ENCODE results near the gene SCO2.
A peak's percentile ranks its signal among the peaks of the same experiment; 100 is the strongest.
"Not testable (repeated sequence)": the region's sequence is repeated elsewhere in the genome, so short reads cannot be mapped to it uniquely, and the experiment has no call there.

Gene SCO2

DNA sequence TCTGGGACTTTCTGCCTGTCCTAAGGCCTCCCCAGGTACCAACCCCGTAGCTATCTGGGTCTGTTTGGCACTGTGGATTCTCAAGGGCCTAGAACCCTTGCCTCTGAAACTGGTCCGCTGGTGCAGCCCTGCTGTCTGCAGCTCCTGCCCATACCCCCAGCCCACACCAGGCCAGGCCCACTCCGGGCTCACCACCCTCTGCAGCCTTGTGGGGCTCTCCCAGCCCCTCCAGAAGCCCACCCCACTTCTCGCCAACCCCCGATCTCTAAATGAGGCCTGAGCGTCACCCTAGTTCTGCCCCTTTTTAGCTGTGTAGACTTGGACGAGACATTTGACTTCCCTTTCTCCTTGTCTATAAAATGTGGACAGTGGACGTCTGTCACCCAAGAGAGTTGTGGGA, 25.0 kb upstream of the SCO2 start:
- DNase-seq (ENCODE audit: low read depth in 2 of 2): no peak

GRCh38 chr22:50548921-50549790, 23.8 kb upstream of the SCO2 start:
- DNase-seq (ENCODE audit: low read depth in 2 of 2): no peak

- DNase-seq (ENCODE audit: low read depth in 2 of 2): no peak
These were observed 22.9 kb upstream of the SCO2 start for GRCh38 chr22:50548040-50548920.

DNA sequence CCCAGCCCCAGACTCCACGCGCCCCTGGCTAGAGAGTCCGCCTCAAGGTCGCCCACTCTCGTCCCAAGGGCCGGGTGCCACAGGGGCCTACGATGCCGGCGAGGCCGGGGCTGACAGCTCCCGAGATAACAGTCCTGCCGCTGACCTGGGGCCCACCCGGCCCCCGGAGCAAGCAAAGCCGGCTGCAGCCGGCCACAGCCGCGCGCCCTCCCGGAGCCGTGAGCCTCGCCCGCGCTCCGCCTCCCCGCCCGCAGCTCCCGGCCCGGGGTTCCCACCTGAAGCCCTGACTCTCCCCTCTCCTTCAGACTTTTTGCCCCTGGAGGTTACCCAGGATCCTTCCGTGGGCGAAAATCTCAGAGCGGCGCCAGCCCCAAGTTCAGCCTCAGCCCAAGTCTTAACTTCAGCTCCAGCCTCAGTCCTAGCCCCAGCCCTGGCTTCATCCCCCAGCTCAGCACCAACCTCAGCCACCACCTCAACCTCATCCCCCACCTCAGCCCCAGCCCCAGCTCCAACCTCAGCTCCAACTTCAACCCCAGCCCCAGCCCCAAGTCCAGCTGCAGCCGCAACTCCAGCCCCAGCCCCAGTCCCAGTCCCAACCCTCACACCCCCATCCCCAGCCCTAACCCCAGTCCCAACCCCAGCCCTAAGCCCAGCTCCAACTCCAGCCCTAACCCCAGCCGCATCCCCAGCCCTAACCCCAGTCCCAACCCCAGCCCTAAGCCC, 22.0 kb upstream of the SCO2 start:
- DNase-seq (ENCODE audit: low read depth in 2 of 2): no peak

- no peak for DNase-seq (ENCODE audit: low read depth in 2 of 2)
These were observed 21.2 kb upstream of the SCO2 start for GRCh38 chr22:50546326-50547262.

GRCh38 chr22:50545522-50546325, 20.3 kb upstream of the SCO2 start, which contains the start of gene KLHDC7B:
Gene KLHDC7B (plus strand): TSS chr22:50545899. CDS start chr22:50546244, 345 bp downstream.
- DNase-seq (ENCODE audit: low read depth in 2 of 2): no peak

DNA sequence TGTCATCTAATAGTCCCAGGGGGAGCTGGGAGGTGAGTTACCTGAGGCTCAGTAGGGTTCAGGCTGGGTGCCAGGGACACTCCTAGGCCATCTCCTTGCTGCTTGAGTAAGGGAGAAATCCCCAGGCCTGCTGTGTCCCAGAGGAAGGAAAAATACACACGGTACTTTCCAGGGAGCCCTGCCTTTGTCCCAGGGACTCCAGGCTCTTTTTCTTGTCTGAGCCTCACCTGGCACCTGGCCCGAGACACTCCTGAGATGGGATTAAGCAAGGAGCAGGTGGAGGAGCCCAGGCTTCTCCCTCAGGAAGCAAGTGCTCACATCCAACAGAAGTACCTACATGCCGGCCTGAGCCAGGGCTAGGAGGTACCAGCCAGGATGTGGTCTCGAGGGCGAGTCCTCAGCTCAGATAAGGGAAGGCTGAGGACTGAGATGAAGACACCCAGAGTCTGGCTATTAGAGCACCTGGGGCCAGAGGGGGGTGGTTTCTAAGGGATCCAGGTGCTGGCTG, 19.4 kb upstream of the SCO2 start:
- no peak for DNase-seq (ENCODE audit: low read depth in 2 of 2)

DNA sequence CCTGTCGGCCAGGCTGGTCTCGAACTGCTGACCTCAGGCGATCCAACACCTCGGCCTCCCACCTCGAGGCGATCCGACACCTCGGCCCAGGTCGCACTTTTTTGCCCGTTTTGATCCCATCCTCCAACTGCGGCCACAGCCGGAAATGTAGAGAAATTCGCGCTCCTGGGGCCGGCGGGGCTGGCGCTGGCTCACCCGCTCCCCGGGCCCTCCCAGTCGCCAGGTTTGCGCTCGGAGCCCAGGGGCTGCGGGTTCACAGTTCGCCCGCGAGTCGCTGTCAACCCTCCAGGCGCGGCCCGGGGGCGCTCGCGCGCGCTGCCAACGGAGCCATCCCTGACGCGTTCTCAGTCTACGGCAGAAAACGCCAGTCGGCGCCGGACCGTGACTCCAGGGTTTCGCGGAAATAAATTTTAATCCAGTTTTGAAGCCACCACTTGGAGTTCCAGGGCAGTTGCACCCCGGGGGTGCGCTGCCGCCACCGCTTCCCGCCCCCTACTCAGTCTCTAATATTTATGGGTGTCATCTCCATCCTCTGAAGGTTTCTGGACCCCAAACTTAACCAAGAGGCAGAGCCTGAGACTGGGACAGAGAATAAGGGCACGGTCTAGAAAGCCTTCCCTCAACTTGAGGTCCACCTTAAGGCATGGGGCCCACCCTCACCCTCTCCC, 18.8 kb upstream of the SCO2 start:
- DNase-seq (ENCODE audit: low read depth in 2 of 2): peak; percentile 62 to 79

DNA sequence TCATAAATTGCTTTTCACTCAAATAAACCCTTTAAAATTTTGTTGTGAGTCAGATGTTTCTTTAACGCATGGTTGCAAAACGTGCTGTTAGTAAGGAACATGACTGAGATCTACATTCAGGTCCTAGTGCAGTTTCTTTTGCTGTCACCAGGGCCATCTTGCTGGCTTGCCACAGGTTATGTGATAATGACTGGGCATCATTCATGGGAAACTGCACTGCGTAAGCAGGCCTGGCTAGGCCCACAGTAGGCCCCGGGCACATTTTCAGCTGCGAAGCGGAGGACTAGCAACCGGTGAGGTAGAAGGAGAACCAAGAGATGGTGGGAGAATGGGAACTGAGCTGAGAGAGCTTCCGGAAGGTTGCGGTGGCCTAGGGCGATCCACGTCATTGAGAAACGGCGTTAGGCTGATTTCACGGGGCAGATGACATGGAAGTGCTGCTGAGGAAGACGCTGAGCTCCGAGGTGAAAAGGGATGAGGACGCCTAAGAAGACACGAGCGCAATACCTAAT, 17.1 kb upstream of the SCO2 start:
- DNase-seq (ENCODE audit: low read depth in 2 of 2): no peak

- DNase-seq (ENCODE audit: low read depth in 2 of 2): not testable (repeated sequence)
These were observed 16.2 kb upstream of the SCO2 start for GRCh38 chr22:50541667-50542026.

GRCh38 chr22:50540381-50540780, 15.0 kb upstream of the SCO2 start:
- DNase-seq (ENCODE audit: low read depth in 2 of 2): no peak

DNA sequence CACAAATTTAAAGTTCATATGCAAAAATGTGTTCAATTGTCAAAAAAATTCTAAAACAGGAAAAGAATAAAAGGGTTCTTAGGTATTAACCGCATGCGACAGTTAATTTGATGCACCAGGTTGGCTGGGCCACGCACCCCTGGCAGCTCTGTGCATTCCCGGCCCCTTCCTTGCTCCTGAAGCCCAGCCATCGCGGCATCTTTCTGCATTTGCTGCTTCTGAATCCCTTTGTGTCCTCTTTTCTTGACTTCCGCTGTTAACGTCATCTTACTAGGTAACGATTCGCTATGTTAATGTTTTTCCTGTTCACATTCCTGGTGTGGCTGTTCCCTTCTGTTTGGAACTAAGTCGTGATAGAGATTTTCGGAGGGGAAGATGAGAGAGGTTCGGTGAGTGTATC, 12.4 kb upstream of the SCO2 start:
- no peak for DNase-seq (ENCODE audit: low read depth in 2 of 2)

DNA sequence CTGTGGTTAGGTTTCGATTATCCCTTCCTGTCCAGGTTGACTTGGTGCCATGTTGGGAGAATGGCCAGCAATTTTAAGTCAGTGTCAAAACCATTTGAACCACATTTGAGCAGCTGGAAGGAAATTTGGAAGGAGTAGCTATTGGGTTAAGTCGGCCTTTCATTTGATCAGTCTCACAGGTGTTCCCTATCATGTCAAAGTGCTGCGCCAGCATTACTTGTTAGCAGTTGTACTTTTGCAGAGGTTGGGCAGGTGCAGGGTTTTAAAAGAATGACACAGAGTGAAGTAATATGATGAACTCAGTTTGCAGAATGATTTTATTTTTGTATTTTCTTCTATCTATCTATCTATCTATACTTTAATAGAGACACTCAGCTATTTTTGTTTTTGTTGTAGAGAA, 10.8 kb upstream of the SCO2 start:
- no peak for DNase-seq (ENCODE audit: low read depth in 2 of 2)

GRCh38 chr22:50535113-50535512, 9.7 kb upstream of the SCO2 start:
- DNase-seq (ENCODE audit: low read depth in 2 of 2): no peak

- DNase-seq (ENCODE audit: low read depth in 2 of 2): not testable (repeated sequence)
These were observed 8.7 kb upstream of the SCO2 start for GRCh38 chr22:50533856-50534711.

- DNase-seq (ENCODE audit: low read depth in 2 of 2): no peak
These were observed 7.7 kb upstream of the SCO2 start for GRCh38 chr22:50532824-50533796.
